ENCODE measurements around the gene CHMP4A.

CHMP4A gene

GRCh38 chr14:24194873-24195185 lies 18.5 kb downstream of the CHMP4A start:
- no peak for DNase-seq

- DNase-seq: peak; percentile 1
These were observed 19.0 kb downstream of the CHMP4A start for GRCh38 chr14:24194186-24194872.

GRCh38 chr14:24192933-24193332 lies 20.4 kb downstream of the CHMP4A start:
- DNase-seq: peak; percentile 0

GRCh38 chr14:24190416-24190815 lies 22.9 kb downstream of the CHMP4A start:
- peak; percentile 0 for DNase-seq

- no peak for DNase-seq
These were observed 23.8 kb downstream of the CHMP4A start for GRCh38 chr14:24189460-24189859.

GRCh38 chr14:24189059-24189375 lies 24.3 kb downstream of the CHMP4A start:
- DNase-seq: no peak

- peak; percentile 95 for DNase-seq
These were observed 24.8 kb downstream of the CHMP4A start, which contains the start of gene IPO4 for GRCh38 chr14:24188251-24189058. Gene IPO4 (minus strand): TSS chr14:24188816. CDS start chr14:24188787, 29 bp downstream.

GRCh38 chr14:24187539-24187915 lies 25.8 kb downstream of the CHMP4A start:
- DNase-seq: no peak

- DNase-seq: no peak
These were observed 26.3 kb downstream of the CHMP4A start for GRCh38 chr14:24186831-24187538.

GRCh38 chr14:24185741-24186140 lies 27.5 kb downstream of the CHMP4A start:
- DNase-seq: no peak

GRCh38 chr14:24185026-24185425 lies 28.3 kb downstream of the CHMP4A start:
- DNase-seq: no peak

- no peak for DNase-seq
These were observed 29.0 kb downstream of the CHMP4A start for GRCh38 chr14:24184104-24184970.

GRCh38 chr14:24183014-24183481 lies 30.2 kb downstream of the CHMP4A start:
- DNase-seq: no peak

- DNase-seq: no peak
These were observed 31.0 kb downstream of the CHMP4A start for GRCh38 chr14:24182110-24182882.

GRCh38 chr14:24181371-24182077 lies 31.8 kb downstream of the CHMP4A start:
- DNase-seq: no peak

- DNase-seq: peak; percentile 25
These were observed 33.1 kb downstream of the CHMP4A start for GRCh38 chr14:24179961-24180796.

GRCh38 chr14:24179294-24179960 lies 33.9 kb downstream of the CHMP4A start:
- no peak for DNase-seq

GRCh38 chr14:24178399-24179178 lies 34.7 kb downstream of the CHMP4A start:
- DNase-seq: no peak

GRCh38 chr14:24177891-24178290 lies 35.4 kb downstream of the CHMP4A start:
- DNase-seq: no peak

Data from NCI-H226 (cell line).